Mononuclear cell (primary cell): ENCODE results near the gene VPS18. TPM values are rescaled to one million over a fixed set of nuclear protein-coding genes. Genes with fewer than 3 reads are reported as not detected.

Source experiments
- H3K27me3 ChIP-seq: 2 replicates; pipeline ENCODE4 v1.6.0; 2011; ENCODE audit warnings: low read length, control low read depth; ENCODE audit not compliant: insufficient read depth
- H3K4me1 ChIP-seq: 2 replicates; pipeline ENCODE4 v1.5.1; 2011; ENCODE audit warnings: mild to moderate bottlenecking, low read length, control low read depth; ENCODE audit not compliant: insufficient read depth
- H3K4me3 ChIP-seq: 2 replicates; pipeline ENCODE4 v1.5.1; 2011; ENCODE audit warnings: mild to moderate bottlenecking, low read length, moderate library complexity
- H3K9me3 ChIP-seq: 2 replicates; pipeline ENCODE4 v1.5.1; 2011; ENCODE audit warnings: low read depth, mild to moderate bottlenecking, control low read depth, low read length
- total RNA-seq: library from RNA; depleted of rRNA; stranded (reverse); fragments of >200 nt; gene quantifications from one replicate; pipeline ENCODE4 v1.2.3, GENCODE V29; 2012

VPS18 gene
- total RNA-seq, 1 donor: 28.7 TPM

GRCh38 chr15:40906091-40906990, 12.1 kb downstream of the VPS18 start:
- Histone ChIP-seq H3K4me1 (peaks cover 87% of the 10 kb centered on the region), H3K27me3 (no peaks in the 10 kb centered on the region), H3K9me3 (no peaks in the 10 kb centered on the region), H3K4me3 (peak overlapping the region; percentile 44)

DNA sequence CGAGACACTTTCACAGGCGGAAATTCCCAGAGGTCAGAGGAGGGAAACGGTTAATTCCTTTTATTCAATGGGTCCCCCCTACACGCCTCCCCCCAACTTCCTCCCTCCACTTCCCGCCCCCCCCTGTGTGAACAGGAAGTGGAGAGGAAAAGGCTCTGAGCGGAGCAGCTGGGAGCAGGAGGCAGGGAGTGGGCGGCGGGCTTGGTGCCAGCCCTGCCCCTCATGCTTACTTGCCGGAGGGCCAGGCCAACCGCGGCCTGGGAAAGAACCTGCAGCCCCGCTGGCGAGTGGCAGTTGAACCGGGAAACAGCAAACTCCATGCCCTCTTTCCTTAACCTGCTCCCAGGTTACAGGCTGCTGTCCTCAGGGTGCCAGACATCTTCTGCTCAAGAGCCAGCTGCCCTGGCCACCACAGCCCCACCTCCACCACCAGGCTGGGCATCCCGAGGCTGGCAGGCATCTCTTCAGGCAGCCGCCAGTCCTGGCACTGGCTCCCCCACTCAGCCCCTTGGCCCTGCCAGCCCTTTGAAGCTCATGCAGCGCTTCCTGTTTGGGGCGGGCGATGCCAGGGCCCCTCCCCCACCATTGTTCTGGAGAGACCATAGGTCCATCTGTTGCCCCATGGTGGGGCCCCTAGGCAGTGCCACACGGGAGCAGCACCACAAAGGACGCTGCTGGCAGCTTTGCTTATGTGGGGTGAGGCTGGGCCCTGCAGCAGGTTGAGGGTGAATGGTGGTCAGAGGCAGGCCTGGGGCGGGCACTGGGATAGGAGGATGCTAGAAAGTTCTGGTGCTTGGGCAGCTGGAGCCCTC, 12.9 kb downstream of the VPS18 start:
- H3K4me3 ChIP-seq: peak overlapping the region; percentile 44
- no peaks in the 10 kb centered on the region for H3K27me3 ChIP-seq
- H3K4me1 ChIP-seq: peaks cover 79% of the 10 kb centered on the region
- no peaks in the 10 kb centered on the region for H3K9me3 ChIP-seq

DNA sequence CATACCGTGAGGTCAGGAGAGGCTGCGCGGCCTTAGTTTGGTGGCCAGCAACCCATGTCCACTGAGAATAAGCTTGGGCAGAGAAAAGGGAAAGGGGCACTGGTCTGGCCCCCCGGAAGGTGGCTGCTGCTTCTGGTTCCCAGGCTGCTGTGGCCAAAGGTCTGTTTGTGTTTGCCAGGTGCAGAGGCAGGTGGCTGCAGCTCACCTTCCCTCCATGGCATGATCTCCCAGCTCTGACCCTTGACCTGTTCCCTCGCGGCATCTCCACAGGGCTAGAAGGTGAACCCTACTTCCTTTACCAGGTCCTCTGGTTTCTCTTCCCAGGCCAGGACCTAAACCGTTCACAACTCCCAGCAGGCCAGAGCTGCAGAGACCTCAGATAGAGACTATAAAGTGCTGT, 13.8 kb downstream of the VPS18 start:
- H3K27me3 ChIP-seq: no peaks in the 10 kb centered on the region
- peaks cover 70% of the 10 kb centered on the region for H3K4me1 ChIP-seq
- H3K9me3 ChIP-seq: no peaks in the 10 kb centered on the region
- no peak overlapping the region for H3K4me3 ChIP-seq

DNA sequence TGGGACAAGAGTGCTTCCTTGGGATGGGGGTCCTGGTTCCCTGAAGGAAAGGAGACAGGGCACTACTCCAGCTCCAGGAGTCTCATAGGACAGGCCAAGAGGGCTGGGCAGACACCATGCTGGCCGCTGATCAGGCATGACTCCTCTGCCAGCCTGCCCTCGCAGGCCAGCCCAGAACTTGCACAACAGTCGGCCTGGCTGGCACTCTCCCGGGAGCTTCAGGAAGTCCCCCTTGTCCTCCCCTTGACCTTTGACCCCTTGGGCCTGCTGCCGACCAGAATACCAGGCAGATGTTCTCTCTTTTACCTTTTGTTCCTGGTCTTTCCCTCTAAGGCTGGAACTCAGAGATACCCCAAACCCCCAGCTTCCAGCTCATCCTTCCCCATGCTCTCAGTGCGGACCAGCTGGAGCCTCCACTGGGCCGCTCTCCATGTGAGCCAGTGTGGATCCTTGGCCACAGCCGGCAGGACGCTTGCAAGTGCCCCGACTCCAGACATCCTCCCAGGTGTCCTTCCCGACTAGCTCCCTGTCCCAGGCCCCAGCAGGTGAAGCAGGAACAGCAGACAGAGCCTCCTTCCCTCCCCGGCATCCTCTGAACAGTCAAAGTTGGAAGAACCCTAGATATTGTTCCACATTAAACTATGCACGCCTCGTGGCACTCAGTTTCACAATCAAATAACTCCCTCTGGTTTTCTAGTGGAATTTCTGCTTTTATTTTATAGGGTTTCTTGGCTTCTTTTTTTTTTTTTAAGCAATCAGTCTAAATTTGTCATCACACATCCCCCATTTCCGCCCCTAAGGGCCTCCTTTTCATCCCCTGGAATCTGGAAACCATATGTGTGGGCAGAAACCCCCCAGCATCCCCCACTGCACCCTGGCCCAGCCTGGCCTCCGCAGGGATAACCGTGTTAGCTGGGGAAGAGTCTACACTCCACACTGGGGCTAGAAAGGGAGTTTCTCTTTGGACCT, 15.7 kb downstream of the VPS18 start:
- Histone ChIP-seq H3K9me3 (no peaks in the 10 kb centered on the region), H3K27me3 (no peaks in the 10 kb centered on the region), H3K4me3 (no peak overlapping the region), H3K4me1 (peaks cover 52% of the 10 kb centered on the region)

DNA sequence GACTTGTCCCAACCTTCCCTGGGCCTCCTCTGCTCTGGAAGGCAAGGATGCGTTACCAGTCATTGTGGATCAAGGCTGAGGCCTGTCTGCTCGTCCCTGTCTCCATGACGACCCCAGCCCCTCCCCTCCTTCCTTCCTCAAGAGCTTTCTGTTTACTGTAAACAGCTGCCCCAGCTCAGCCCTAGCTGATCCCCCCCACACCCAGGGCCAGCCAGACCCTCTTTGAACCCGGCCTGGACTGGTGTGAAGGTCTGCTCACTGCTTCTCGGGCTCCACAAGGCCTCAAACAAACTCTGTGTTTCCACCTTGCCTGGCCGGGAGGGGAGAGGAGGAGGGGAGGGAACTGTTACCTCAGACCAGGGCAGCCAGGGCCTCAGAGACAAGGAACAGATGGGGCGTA, 16.9 kb downstream of the VPS18 start:
- Histone ChIP-seq H3K9me3 (no peaks in the 10 kb centered on the region), H3K27me3 (no peaks in the 10 kb centered on the region), H3K4me1 (peaks cover 42% of the 10 kb centered on the region), H3K4me3 (no peak overlapping the region)

- Histone ChIP-seq H3K4me1 (peaks cover 37% of the 10 kb centered on the region), H3K27me3 (no peaks in the 10 kb centered on the region), H3K9me3 (no peaks in the 10 kb centered on the region), H3K4me3 (no peak overlapping the region)
Measured at GRCh38 chr15:40911693-40912092, 17.4 kb downstream of the VPS18 start.

- H3K9me3 ChIP-seq: no peaks in the 10 kb centered on the region
- H3K4me3 ChIP-seq: no peak overlapping the region
- no peaks in the 10 kb centered on the region for H3K27me3 ChIP-seq
- H3K4me1 ChIP-seq: peaks cover 29% of the 10 kb centered on the region
Measured at GRCh38 chr15:40912478-40912877, 18.2 kb downstream of the VPS18 start.

GRCh38 chr15:40914013-40914412, 19.8 kb downstream of the VPS18 start:
- peaks cover 23% of the 10 kb centered on the region for H3K4me1 ChIP-seq
- H3K27me3 ChIP-seq: no peaks in the 10 kb centered on the region
- H3K4me3 ChIP-seq: no peak overlapping the region
- H3K9me3 ChIP-seq: no peaks in the 10 kb centered on the region

GRCh38 chr15:40914486-40914885, 20.2 kb downstream of the VPS18 start:
- no peaks in the 10 kb centered on the region for H3K9me3 ChIP-seq
- peaks cover 18% of the 10 kb centered on the region for H3K4me1 ChIP-seq

DNA sequence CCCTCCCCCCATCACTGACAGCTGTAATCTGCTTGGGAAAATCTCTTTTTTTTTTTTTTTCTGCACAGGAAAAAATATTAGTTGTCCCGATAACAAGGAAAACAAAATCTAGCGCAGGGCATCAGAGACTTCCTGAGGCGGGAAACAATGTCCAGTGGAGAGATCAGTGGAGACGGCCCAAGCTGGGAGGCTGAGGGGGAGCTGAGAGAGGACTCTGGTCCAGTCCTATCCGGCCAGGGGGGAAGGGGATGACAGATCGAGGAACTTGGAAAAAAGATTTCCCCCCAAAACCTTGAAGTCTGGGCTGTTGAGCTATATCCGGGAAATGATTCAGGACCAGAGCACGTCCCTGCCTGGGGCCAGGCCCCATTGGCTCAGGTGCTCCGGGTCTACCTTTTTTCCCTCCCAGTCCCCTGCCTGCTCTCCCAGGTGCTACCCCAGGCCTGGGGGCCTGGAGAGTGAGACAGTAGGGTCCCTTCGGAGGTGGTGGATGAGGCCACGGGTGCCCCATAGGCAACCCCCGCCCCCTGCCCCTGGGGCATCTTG, 20.9 kb downstream of the VPS18 start:
- Histone ChIP-seq H3K4me1 (peaks cover 11% of the 10 kb centered on the region), H3K9me3 (no peaks in the 10 kb centered on the region), H3K4me3 (no peak overlapping the region)

More at GRCh38 chr15:40914486-40914885, 20.2 kb downstream of the VPS18 start:
- H3K4me3 ChIP-seq: no peak overlapping the region
- no peaks in the 10 kb centered on the region for H3K27me3 ChIP-seq

GRCh38 chr15:40915679-40916078, 21.4 kb downstream of the VPS18 start:
- no peak overlapping the region for H3K4me3 ChIP-seq
- no peaks in the 10 kb centered on the region for H3K9me3 ChIP-seq
- no peaks in the 10 kb centered on the region for H3K27me3 ChIP-seq
- peaks cover 6% of the 10 kb centered on the region for H3K4me1 ChIP-seq

More for the DNA sequence above, 20.9 kb downstream of the VPS18 start:
- no peaks in the 10 kb centered on the region for H3K27me3 ChIP-seq

GRCh38 chr15:40917585-40917984, 23.3 kb downstream of the VPS18 start:
- no peaks in the 10 kb centered on the region for H3K27me3 ChIP-seq
- no peaks in the 10 kb centered on the region for H3K4me1 ChIP-seq
- H3K4me3 ChIP-seq: no peak overlapping the region
- H3K9me3 ChIP-seq: no peaks in the 10 kb centered on the region

- Histone ChIP-seq H3K27me3 (no peaks in the 10 kb centered on the region), H3K4me1 (no peaks in the 10 kb centered on the region), H3K4me3 (no peak overlapping the region), H3K9me3 (no peaks in the 10 kb centered on the region)
Measured at GRCh38 chr15:40918146-40918798, 24.0 kb downstream of the VPS18 start.
